SU-DHL-6 (cell line): Measurements from ENCODE around the gene PKM.

Experiments used
- EZH2phosphoT487 ChIP-seq: fragments of 200-600 bp; sonication (generic), shearing (Covaris generic); conservative IDR thresholded peaks from 2 replicates; pipeline ENCODE4 v1.6.1; 2018; ENCODE audit warnings: mild to moderate bottlenecking, antibody characterized with exemption, low read length, moderate library complexity, mixed read lengths
- TF ChIP-seq, protein P1 (sequence below): fragments of 200-600 bp; sonication (generic); IDR thresholded peaks from one replicate; pipeline ENCODE4 v1.5.1; 2017; ENCODE audit warnings: antibody characterized with exemption, mild to moderate bottlenecking, low read length, moderate library complexity; ENCODE audit not compliant: insufficient read depth, poor library complexity, severe bottlenecking

DNA sequence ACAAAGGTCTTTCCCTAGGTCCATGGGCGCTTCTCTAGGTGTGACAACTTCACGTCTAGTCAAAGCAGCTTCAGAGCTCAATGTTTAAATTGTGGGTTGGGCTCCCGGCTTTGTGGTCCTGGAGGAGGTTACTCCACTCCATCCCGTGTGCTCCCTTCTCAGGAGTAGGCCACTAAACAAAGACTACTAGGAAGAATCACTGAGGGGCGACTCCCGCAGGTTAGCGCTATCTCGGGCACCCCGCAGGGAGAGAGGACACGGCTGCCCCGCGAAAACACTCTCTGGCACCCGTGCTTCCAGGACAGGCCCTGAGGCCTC lies 40.9 kb upstream of the PKM start:
- no peak for TF ChIP-seq EZH2phosphoT487
- TF ChIP-seq, protein P1, sequence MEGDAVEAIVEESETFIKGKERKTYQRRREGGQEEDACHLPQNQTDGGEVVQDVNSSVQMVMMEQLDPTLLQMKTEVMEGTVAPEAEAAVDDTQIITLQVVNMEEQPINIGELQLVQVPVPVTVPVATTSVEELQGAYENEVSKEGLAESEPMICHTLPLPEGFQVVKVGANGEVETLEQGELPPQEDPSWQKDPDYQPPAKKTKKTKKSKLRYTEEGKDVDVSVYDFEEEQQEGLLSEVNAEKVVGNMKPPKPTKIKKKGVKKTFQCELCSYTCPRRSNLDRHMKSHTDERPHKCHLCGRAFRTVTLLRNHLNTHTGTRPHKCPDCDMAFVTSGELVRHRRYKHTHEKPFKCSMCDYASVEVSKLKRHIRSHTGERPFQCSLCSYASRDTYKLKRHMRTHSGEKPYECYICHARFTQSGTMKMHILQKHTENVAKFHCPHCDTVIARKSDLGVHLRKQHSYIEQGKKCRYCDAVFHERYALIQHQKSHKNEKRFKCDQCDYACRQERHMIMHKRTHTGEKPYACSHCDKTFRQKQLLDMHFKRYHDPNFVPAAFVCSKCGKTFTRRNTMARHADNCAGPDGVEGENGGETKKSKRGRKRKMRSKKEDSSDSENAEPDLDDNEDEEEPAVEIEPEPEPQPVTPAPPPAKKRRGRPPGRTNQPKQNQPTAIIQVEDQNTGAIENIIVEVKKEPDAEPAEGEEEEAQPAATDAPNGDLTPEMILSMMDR, result no peak
